ENCODE measurements around the gene ZNF445. TPM values are rescaled to one million over a fixed set of nuclear protein-coding genes. Genes with fewer than 3 reads are reported as not detected.
"Not testable (repeated sequence)": the region's sequence is repeated elsewhere in the genome, so short reads cannot be mapped to it uniquely, and the experiment has no call there.

ZNF445 gene
- total RNA-seq, 1 donor, result 12.1 TPM

- no peak for TF ChIP-seq CTCF (IDR thresholded peaks at IDR 0.05; ENCODE audit: insufficient read depth, low read length)
- no peak overlapping the region for H3K4me3 ChIP-seq (ENCODE audit: low read depth, low read length)
- no peak for DNase-seq (ENCODE audit: low read depth)
These were observed 10.2 kb downstream of the ZNF445 start for GRCh38 chr3:44467241-44467640.

- not testable (repeated sequence) for DNase-seq (ENCODE audit: low read depth); H3K4me3 ChIP-seq (ENCODE audit: low read depth, low read length)
These were observed 12.6 kb downstream of the ZNF445 start for GRCh38 chr3:44464920-44465319.

GRCh38 chr3:44464509-44464908, 13.0 kb downstream of the ZNF445 start:
- H3K4me3 ChIP-seq (ENCODE audit: low read depth, low read length), result no peak overlapping the region
- no peak for TF ChIP-seq CTCF (IDR thresholded peaks at IDR 0.05; ENCODE audit: insufficient read depth, low read length)
- DNase-seq (ENCODE audit: low read depth), result no peak

GRCh38 chr3:44460050-44460449, 17.4 kb downstream of the ZNF445 start:
- DNase-seq (ENCODE audit: low read depth); H3K4me3 ChIP-seq (ENCODE audit: low read depth, low read length): not testable (repeated sequence)

- no peak for DNase-seq (ENCODE audit: low read depth)
- no peak for TF ChIP-seq CTCF (IDR thresholded peaks at IDR 0.05; ENCODE audit: insufficient read depth, low read length)
- H3K4me3 ChIP-seq (ENCODE audit: low read depth, low read length), result no peak overlapping the region
These were observed 22.2 kb downstream of the ZNF445 start for GRCh38 chr3:44455318-44455717.

- H3K4me3 ChIP-seq (ENCODE audit: low read depth, low read length), result no peak overlapping the region
- DNase-seq (ENCODE audit: low read depth), result no peak
- no peak for TF ChIP-seq CTCF (IDR thresholded peaks at IDR 0.05; ENCODE audit: insufficient read depth, low read length)
These were observed 23.2 kb downstream of the ZNF445 start for GRCh38 chr3:44454258-44454657.

GRCh38 chr3:44451441-44451840, 26.0 kb downstream of the ZNF445 start:
- no peak overlapping the region for H3K4me3 ChIP-seq (ENCODE audit: low read depth, low read length)
- TF ChIP-seq CTCF (IDR thresholded peaks at IDR 0.05; ENCODE audit: insufficient read depth, low read length), result no peak
- DNase-seq (ENCODE audit: low read depth), result no peak

- H3K4me3 ChIP-seq (ENCODE audit: low read depth, low read length), result no peak overlapping the region
- no peak for TF ChIP-seq CTCF (IDR thresholded peaks at IDR 0.05; ENCODE audit: insufficient read depth, low read length)
- DNase-seq (ENCODE audit: low read depth), result no peak
These were observed 30.5 kb downstream of the ZNF445 start for GRCh38 chr3:44446929-44447328.
